NCI-H748 treated with DMSO at 0.1 percent for 48 hours (cell line): Measurements from ENCODE around the gene EVC.
A peak's percentile ranks its signal among the peaks of the same experiment; 100 is the strongest.

ENCODE experiments used
- DNase-seq: peaks from one replicate; lab custom pipeline; 2025; lab: John Stamatoyannopoulos, UW

EVC gene

DNA sequence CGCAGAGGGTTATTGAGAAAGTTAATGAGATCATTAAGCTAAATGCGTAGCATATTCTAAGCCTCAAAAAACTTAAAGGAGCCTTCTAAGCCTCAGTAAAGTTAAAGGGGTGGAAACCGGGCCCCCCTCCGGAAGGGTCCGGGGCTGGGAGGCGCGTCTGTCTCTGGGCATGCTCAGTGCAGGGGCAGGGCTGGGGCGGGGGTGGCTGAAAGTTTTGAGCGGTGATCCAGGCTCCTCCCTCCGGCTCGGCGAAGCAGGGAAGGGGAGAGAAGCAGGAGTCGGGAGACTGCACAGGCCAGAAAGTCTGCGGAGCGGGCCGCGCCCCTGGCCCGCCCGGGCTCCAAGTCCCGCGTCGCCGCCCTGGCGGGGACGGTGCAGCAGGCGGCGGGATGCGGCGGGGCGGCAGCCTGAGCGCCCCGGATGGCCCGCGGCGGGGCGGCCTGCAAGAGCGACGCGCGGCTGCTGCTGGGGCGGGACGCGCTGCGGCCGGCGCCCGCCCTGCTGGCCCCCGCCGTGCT lies at the start of gene EVC:
TSS of gene EVC (plus strand) at position 241 of the 518 bp plus-strand sequence. CDS start at position 421, 180 bp downstream.
- DNase-seq, result peak; percentile 1

DNA sequence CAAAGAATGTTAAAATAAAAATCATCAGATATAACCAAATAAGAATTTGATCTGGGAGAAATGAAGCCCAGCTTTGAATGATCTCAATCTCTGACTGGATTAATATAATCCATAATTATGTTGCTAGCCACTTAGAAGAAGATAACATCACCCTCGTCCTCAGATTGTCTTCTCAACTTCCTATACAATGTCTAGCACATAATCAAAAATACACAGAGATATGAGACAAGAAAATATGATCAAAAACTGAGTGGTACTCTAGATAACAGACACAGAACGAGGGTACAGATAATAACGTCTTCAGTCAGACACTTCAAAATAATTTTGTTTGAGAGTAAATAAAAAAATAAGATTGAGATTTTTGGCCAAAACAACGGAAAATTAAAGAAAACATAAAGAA lies 49.8 kb upstream of the EVC start:
- no peak for DNase-seq

DNA sequence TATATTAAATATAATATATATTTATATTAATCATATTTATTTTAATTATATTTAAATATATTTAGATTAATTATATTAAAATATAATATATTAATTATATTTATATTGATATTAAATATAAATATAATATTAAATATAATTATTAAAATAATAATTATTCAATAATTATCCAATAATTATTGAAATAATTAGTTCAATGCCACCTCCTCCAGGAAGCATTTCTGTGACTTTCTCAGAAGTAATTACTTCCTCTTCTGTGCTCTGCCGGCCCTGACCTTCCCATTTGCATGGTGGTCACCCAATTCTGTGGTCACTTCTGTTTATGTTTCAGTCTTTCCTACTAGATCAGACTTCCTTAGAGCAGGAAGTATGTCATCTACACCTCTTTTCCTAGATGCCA lies 48.4 kb upstream of the EVC start:
- DNase-seq, result no peak

DNA sequence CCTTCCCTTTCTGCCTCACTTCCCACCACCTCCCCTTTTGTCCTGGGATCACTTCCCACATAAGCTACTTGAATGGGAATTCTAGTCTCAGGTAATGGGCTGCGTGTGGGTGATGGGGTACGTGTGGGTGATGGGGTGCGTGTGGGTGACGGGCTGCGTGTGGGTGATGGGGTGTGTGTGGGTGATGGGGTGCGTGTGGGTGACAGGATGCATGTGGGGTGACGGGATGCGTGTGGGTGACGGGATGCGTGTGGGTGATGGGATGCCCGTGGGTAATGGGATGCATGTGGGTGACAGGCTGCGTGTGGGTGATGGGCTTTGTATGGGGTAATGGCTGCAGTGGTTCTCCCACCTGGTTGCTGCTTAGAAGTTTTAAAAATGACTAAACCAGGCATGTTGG lies 46.2 kb upstream of the EVC start:
- no peak for DNase-seq

DNA sequence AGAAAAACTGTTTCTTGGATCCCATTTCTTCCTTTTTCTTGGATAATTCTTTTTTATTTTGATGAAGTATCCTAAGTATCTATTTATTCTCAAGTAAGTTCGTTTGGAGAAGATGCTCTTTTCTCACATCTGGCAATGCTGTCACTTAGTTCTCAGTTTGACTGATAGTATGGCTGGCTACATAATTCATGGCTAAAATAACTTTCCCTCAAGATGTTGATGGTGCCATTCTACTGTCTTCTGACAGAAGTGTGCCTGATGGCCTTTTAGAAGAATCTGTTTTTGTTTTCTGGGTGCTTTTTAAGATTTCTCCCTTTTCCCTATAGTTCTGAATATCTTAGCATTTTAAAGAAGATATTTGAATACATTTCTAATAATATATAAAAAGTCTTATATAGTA lies 44.3 kb upstream of the EVC start:
- no peak for DNase-seq

DNA sequence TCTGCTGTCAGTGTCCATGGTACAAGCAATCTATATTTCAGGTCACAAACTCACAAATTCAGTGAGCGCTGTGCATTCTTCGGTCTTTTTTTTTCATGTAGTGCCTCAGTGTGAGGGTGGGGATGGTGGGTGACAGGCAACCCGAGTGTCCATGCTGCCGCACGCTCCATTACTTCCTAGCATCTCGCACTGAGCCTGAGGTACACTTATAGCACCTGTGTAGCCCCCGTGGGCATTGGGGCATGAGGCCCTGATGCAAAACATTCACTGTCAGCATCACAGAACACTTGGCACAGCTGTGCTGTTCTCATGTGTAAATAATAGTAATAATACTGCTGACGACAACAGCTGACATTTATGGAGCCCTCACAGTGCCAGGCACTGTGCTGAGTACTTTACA lies 34.2 kb upstream of the EVC start:
- no peak for DNase-seq

DNA sequence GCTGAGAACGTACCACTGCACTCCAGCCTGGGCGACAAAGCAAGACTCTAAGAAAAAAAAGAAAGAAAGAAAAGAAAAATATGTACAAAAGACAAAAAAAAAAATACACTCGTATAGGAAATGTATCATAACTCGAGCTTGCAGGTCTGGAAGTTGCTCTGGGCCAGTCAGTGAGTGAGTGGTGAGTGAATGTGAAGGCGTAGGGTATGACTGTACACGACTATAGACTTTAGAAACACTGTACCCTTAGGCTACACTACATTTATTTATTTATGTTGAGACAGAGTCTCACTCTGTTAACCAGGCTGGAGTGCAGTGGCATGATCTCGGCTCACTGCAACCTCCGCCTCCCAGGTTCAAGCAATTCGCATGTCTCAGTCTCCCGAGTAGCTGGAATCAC lies 32.0 kb upstream of the EVC start:
- DNase-seq, result no peak

DNA sequence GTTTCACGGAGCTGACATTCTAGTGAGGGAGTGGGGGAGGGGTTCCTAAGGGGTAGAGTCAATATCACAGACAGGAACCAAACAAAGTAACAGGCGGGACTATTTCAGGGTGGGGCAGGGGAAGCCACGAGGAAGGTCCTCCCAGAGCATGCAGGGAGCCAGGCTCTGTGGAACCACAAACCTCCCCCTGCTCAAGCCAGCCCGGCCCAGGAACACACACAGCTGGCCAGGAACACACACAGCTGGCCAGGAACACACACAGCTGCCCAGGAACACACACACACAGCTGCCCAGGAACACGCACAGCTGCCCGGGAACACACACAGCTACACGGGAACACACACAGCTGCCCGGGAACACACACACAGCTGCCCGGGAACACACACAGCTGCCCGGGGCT lies 27.4 kb upstream of the EVC start:
- DNase-seq, result peak; percentile 2

DNA sequence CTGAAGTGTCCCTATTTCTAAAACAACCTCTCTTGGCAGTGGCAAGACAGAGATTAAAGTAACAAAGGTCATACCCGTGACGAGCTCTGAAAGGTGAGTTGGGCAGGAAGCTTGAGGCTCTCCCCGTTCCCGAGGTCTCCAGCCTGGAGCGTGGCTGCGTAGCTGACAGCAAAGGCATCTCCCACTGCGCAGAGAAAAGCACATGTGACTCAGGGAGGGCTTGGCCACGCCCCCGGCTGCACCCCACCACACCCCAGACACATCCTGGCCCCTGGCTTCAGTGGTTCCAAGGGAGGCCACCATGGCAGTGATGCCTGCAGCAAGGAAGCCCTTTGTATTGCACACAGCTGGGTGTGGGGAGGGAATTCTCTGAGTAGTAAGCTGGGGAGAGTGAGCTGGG lies 25.7 kb upstream of the EVC start:
- no peak for DNase-seq

DNA sequence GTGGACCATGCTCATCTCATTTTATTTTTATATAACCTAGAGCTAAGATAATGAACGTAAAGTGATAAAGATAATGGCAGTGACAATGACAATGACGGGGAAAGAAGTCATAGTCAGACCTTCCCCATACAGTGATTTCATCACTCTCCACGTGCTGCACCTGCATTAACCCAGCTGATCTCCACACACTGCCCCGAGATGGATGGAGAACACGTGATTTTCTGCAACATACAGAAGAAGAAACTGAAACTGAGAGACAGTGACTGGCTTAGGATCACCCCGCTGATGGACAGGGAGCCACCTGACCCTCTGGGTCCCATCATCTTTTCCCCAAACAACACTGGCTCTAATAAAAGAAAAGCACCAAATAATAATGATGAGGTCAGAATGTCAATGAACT lies 24.7 kb upstream of the EVC start:
- DNase-seq, result no peak

DNA sequence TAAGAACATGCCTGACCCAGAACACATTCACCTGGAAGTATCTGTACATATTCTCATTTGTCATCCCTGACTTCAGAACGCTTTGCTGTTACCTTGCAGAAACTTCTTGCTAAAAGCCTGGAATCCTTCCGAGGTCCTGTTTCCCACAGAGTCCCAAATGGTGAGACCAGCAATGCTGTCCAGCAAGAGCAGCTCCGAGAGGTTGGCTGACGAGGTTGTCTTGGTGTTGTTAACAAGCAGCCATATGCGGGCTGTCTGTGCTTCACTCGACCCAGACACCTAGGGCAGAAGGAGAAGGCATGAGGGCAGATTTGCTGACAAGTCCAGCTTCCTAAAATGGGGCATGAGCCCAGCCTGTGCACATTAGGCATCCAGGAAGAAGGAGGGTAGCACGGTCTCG lies 21.9 kb upstream of the EVC start:
- no peak for DNase-seq

DNA sequence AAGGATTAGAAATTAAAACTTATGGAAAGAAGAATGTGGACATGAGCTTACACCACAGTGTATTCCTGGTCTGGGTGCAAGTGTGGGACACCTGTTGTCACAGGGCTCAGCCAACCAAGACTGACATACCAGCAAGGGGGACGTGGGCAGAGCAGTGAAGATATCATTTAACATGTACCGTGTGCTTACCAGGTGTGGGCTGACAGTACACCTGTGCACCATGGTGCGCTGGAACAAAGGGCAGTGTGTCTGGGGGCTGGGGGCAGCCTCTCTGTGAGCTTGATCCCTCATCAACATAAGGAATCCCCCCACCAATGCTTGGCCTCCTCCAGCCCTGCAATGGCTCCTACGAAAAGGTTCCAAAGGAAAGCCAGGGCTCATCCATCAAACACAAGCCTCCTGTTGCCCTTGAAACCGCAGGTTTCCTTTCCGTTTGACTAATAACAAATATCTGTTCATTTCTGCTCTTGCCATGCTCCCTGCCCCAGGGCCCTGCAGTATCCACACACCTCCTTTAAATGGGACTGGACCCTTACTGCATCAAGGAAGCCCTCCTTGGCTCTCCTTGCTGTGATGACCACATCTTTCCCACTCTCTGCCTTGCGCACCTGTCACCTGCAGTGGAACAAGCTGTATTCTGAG lies 19.4 kb upstream of the EVC start:
- DNase-seq, result no peak

DNA sequence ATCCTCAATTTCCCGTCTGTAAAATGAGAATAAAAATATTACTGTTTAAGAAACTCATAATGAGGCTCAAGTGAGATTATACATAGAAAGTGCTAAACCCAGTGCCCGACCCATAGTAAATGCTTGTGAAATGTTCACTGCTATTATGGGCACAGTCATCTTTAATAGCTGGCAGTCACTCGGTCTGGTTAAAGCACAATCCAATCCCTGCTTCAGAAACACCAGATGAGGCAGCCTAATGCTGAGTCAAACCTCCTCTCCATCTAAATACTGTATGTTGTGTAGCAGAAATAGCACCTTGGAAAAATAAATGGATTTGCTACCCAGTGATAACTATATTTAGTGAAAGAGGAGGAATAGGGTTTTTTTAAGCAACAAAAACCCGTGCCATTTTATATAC lies 17.1 kb upstream of the EVC start:
- DNase-seq, result no peak

DNA sequence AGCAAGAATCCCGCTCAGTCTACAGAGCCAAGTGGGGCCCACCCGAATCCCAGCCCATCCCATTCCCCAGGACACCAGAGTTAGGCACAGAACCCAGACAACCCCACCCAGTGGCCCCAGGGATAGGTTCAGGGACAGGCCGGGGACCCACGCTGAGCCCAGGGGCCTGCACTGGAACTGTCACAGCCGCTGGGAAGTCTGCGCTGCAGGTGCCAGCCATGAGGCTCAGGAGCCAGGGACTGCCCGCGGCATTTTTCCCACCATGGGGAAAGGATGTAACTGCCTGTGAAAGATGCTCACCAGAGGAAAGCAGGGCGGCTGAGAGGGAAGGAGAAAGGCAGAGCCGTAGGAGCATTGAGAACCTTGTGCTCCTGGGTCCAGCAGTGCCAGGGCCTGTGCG lies 14.7 kb upstream of the EVC start:
- DNase-seq, result no peak

DNA sequence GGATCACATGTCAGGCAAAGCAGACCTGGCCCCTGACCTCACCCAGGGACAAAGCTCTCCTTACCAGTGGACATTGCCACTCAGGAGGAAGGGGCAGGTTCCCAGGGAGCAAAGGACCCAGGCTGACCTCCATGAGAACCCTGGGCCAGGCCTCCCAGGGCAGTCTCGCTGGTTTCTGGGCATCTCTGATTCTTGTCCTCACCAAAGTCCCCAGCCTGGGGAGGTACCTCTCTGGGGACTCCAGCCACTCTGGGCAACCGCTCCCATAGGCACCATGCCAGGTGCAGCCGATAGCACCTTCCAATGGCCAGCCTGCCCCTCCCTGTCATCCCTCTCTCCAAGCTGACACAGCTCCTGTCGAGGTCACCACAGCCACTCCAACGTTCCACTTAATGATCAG lies 10.5 kb upstream of the EVC start:
- DNase-seq, result no peak

DNA sequence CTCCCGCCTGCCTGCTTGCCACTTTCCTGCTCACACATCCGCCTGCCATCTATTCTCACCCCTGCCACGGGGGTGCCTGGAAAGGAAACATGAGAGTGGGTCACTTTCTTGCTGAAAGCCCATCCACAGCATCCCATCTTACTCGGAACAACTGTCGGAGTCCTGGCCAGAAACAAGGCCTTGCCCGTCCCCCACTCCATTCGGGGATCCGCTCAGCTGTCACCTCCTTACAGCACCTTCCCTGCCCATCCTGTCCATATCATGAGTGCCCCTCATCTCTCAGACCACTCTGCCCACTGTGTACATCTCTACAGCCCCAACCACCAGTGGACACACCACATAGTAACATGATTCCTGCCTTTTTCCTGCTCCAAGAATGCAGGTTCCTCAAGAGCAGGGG lies 9.0 kb upstream of the EVC start:
- DNase-seq, result no peak

DNA sequence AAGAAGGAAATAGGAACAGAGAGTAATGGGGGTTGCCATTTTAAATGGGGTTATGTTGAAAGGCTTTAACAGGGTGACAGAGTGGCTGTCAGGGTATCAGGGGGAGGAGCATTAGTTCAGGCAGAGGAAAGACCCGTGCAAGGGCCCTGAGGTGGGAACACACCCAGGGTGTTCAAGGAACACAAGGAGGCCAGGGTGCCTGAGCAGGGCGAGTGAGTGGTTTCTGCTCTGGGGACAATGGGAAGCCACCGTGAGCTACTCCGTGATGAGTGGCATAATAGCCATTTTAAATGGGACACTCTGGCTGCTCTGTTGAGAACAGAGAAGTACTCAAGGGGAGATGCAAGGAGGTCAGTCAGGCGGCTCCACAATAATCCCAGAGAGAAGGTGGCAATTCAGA lies 7.2 kb upstream of the EVC start:
- DNase-seq, result no peak

DNA sequence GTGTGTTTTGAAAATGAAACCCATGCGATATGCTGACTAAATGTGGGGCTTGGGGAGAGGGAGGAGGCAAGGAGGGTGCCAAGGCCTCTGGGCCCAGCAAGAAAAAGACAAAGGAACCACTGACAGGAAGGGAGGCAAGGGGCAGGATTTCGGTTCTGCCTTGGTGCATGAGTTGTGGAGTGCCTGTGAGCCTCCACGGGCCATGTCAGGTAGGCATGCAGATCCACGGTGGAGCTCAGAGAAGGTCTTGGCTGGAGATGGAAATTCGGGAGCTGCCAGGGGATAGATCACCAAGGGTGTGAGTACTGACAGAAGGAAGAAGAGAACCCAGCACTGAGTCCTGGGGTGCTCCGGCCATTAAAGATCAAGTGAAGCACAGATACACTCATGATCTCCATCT lies 6.7 kb upstream of the EVC start:
- DNase-seq, result no peak

DNA sequence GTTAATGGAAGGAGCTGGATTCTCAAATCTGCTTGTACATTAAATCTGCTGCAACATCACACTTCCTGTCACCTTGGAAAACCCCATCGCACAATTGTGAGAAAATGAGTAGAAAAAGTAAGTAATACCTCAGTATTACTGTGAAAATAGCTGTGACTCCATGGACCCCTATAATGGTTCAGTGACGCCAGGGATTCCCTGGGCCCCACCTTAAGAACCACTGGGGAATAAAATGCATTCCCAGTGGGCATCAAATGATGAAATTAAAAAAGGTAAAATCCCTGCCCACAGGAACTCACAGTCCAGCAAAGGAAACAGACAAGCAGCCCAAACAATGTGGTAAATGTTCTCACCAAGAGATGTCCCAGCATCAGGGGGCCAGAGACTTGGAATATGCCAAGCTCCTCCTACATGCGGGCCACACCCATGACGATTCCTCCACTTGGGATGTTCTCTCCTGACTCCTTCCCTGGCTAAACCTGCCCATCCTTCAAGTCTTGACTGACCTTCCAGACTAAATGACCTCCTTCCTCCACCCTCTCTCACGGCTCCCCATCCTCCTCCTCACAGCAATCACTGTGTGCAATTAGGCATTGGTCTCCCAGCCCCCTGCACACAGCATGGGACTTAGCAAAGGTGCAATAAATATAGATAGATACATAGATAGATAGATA lies 5.2 kb upstream of the EVC start:
- DNase-seq, result no peak

DNA sequence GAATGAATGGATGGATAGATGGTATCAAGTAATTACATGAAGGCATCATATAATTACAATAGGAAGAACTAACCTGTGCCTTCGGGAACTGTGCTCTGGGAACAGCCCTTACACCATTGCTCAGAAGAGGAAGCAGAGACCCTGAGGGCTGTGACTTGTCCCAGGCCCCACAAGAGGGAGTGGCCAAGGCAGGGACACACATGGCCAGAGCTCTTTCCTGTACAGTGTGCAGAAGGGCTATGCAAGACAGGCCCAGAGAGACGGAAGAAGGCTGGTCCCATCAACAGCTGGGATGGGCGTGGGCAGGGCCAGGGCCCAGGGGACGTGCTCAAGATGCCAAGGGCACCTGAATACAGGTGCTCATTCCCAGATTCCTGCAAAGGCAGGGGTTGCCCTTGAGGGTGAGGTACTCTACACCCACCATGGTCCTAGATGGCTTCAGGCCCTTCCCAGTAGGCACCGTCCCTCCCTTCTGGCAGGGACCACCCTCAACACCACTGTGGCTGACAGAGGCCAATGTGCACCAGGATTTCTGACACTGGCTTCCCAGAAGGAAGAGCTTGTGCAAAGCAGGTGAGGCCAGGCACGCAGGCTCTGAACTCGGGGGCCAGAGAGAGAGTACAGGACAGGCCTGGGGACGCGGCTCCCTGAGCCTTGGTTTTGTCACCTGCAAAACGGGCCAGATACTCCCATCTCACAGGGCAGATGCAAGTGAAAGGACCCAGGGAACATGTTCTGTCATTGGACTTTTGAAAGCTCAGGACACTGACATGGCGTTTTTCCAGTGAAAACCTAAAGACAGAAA lies 4.3 kb upstream of the EVC start:
- DNase-seq, result no peak

DNA sequence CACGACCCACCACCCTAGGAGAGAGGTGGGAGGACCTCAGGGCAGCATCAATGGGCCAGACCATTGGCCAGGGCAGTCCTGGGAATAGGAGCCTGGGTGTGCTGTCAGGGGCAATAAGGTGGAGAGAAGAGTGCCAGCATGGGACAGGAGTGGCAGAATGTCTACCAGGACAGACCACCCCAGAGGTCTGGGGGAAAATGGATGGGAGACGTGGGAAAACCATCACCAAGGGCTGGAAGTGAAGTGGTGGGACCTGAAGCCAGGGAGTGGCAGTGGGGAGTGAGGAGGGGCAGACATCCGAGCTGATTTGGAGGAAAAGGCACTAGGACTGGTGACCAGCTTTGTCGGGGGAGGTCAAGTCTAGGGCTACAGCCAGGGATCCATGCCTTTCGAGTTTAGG lies 3.6 kb upstream of the EVC start:
- DNase-seq, result no peak

DNA sequence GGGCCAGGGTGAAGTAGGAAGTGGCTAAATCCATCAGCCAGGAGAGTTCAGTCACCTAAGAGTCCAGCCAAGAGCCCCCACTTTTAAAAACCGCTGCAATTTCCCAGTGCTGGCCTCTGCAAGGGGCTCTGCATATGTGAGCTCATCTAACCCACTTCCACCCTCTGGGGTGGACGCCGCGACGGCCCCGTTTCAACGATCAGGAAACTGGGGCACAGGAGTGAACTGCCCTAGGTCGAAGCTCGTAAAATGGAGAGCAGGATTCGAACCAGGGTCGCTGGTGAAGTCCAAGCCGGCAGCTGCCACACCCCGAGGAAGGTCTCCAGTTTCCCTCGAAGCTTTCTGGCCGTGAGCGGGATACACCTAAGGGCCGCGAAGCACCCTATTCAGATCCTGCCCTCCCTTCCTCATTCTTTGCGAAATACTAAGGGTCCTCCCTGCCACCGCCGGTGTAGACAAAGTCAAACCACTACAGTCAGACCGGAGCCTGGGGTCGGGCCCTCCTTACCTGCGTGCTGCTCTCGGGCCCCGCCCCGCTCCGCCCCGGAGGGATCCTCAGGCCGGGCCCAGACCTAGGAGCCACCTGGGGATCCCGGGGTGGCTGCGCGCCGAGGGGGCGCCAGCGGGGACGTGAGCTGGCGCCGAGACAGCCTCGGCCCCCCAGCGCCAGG lies 3.1 kb upstream of the EVC start:
- DNase-seq, result no peak
